Hepatocyte (in vitro differentiated cells): ENCODE results near the gene TAOK3. TPM values are rescaled to one million over a fixed set of nuclear protein-coding genes. Genes with fewer than 3 reads are reported as not detected.

Source experiments
- DNase-seq: peaks from one replicate; pipeline ENCODE4 v3.0.0-alpha.2; 2016; ENCODE audit warnings: low spot score
- H2AFZ ChIP-seq: fragments of 200-600 bp; sonication (generic); 2 replicates; pipeline ENCODE4 v1.6.0; 2016; ENCODE audit warnings: antibody characterized with exemption, mild to moderate bottlenecking
- H3K27ac ChIP-seq: fragments of 200-600 bp; sonication (generic); 2 replicates; pipeline ENCODE4 v1.5.1; 2016; ENCODE audit warnings: mild to moderate bottlenecking
- H3K27me3 ChIP-seq: fragments of 200-600 bp; sonication (generic); 2 replicates; pipeline ENCODE4 v1.6.1; 2016
- H3K36me3 ChIP-seq: fragments of 200-600 bp; sonication (generic); replicated peaks from 2 replicates; pipeline ENCODE4 v1.5.1; 2016; ENCODE audit warnings: low read depth; ENCODE audit not compliant: insufficient read depth
- H3K4me1 ChIP-seq: fragments of 200-600 bp; sonication (generic); 2 replicates; pipeline ENCODE4 v1.5.1; 2016; ENCODE audit warnings: mild to moderate bottlenecking, moderate library complexity; ENCODE audit not compliant: insufficient read depth
- H3K4me2 ChIP-seq: fragments of 200-600 bp; sonication (generic); 2 replicates; pipeline ENCODE4 v1.6.0; 2016
- H3K4me3 ChIP-seq: fragments of 200-600 bp; sonication (generic); 2 replicates; pipeline ENCODE4 v1.5.1; 2016; ENCODE audit warnings: mild to moderate bottlenecking
- H3K79me2 ChIP-seq: fragments of 200-600 bp; sonication (generic); 2 replicates; pipeline ENCODE4 v1.6.0; 2017; ENCODE audit warnings: mild to moderate bottlenecking
- H3K9me2 ChIP-seq: fragments of 200-600 bp; sonication (generic); replicated peaks from 2 replicates; pipeline ENCODE4 v1.6.0; 2017; ENCODE audit warnings: mild to moderate bottlenecking; ENCODE audit not compliant: insufficient read depth
- H3K9me3 ChIP-seq: fragments of 200-600 bp; sonication (generic); 2 replicates; pipeline ENCODE4 v1.5.1; 2016; ENCODE audit warnings: low read depth, mild to moderate bottlenecking
- H4K20me1 ChIP-seq: fragments of 200-600 bp; sonication (generic); 2 replicates; pipeline ENCODE4 v1.6.0; 2016; ENCODE audit warnings: mild to moderate bottlenecking; ENCODE audit not compliant: insufficient read depth, poor library complexity, severe bottlenecking
- CTCF ChIP-seq: fragments of 200-600 bp; sonication (generic); IDR thresholded peaks from 2 replicates; pipeline ENCODE4 v1.5.1; 2016; ENCODE audit warnings: antibody characterized with exemption, mild to moderate bottlenecking; ENCODE audit not compliant: poor library complexity
- EZH2 ChIP-seq: fragments of 200-600 bp; sonication (generic); IDR thresholded peaks from 2 replicates; pipeline ENCODE4 v1.6.1; 2016; ENCODE audit warnings: antibody characterized with exemption, mild to moderate bottlenecking, borderline replicate concordance
- EZH2phosphoT487 ChIP-seq: fragments of 200-600 bp; sonication (generic); IDR thresholded peaks from one replicate; pipeline ENCODE4 v1.6.1; 2018; ENCODE audit warnings: antibody characterized with exemption, mild to moderate bottlenecking, low read depth, moderate library complexity; ENCODE audit not compliant: unreplicated experiment, severe bottlenecking
- WGBS: methylation state at CpG from one replicate; pipeline ENCODE4 v1.1.6; 2016; ENCODE audit warnings: low lambda C conversion rate; ENCODE audit errors: missing lambda C conversion rate; 5-methylcytosine and 5-hydroxymethylcytosine counted together
- polyA plus RNA-seq: library from polyadenylated mRNA; unstranded; fragments of >200 nt; fragmentation: Nextera tagmentation; extraction: Ambion mirVana; gene quantifications from 2 replicates; pipeline ENCODE4 v1.2.1, GENCODE V29; 2016
- total RNA-seq: library from RNA; depleted of rRNA; stranded (reverse); fragments of >200 nt; gene quantifications from 2 replicates; pipeline ENCODE4 v1.2.3, GENCODE V29; 2014

TAOK3 gene
- total and polyA plus RNA-seq, 2 experiments from 2014 or later, result 19.1 to 28.7 TPM

DNA sequence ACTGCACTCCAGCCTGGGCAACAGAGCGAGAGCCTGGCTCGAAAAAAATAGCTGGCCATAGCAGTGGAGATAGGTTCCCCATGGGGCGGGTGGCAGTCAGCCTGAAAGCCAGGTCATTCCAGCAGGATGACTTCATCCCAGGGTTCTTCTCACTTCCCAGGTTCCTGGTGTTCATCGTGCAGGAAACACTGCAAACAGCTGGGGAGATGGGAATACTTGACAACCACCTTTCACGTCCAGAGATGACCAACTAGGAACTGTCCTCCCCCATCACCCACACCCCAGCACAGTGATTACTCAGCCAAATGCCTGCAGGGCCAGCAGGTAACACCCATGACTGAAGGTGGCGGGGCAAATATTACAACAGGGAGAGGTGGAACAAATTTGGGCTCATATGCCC, 270.6 kb downstream of the TAOK3 start:
- Histone ChIP-seq H3K9me3 (no peaks in the 10 kb centered on the region), H3K4me3 (no peak overlapping the region), H2AFZ (no peak overlapping the region), H3K9me2 (no peaks in the 10 kb centered on the region), H3K27me3 (no peaks in the 10 kb centered on the region), H3K27ac (no peak overlapping the region), H3K4me1 (peaks cover 6% of the 10 kb centered on the region), H3K36me3 (no peaks in the 10 kb centered on the region), H3K79me2 (peaks cover 8% of the 10 kb centered on the region), H4K20me1 (no peaks in the 10 kb centered on the region), H3K4me2 (peak overlapping the region; percentile 98)
- DNase-seq, result peak; percentile 29
- TF ChIP-seq CTCF (no peak), EZH2phosphoT487 (no peak), EZH2 (no peak)
- WGBS, result 73% methylated on average over 6 of the region's 6 CpGs

DNA sequence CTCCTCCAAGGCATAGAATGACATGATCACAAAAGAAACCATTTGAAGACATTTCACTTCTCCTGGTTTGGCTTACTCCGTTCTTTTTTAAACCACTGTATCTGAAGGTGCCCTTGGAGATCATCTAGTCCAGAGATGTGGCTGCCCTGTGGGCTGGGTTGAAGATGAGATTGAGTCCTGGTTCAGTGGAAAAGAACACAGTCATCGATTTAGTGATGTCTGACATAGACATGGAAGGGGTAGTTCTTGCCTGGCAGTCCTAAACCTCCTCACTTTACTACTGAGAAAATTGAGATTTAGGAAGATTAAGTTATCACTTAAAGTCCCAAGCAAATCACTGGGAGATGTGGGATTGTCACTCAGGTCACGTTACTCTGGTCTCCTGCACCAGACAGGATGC, 271.7 kb downstream of the TAOK3 start:
- 95% methylated on average over 3 of the region's 3 CpGs for WGBS
- peaks cover 8% of the 10 kb centered on the region for H3K79me2 ChIP-seq
- no peaks in the 10 kb centered on the region for H3K27me3 ChIP-seq
- H3K4me2 ChIP-seq, result no peak overlapping the region
- no peaks in the 10 kb centered on the region for H3K9me3 ChIP-seq
- H3K4me1 ChIP-seq, result peaks cover 6% of the 10 kb centered on the region
- no peaks in the 10 kb centered on the region for H3K9me2 ChIP-seq
- H3K4me3 ChIP-seq, result no peak overlapping the region
- TF ChIP-seq EZH2, result no peak
- TF ChIP-seq EZH2phosphoT487, result no peak
- no peak for TF ChIP-seq CTCF
- no peaks in the 10 kb centered on the region for H4K20me1 ChIP-seq
- no peaks in the 10 kb centered on the region for H3K36me3 ChIP-seq
- DNase-seq, result no peak
- H3K27ac ChIP-seq, result no peak overlapping the region
- no peak overlapping the region for H2AFZ ChIP-seq

Other genes with a start within 250 kb of the TAOK3 start
- 551 and 598 TPM in 2 replicates for gene PEBP1, start 236.8 kb downstream of the TAOK3 start, total RNA-seq
- 580 and 685 TPM in 2 replicates for gene PEBP1, start 236.8 kb downstream of the TAOK3 start, polyA plus RNA-seq
- gene SUDS3, start 3.6 kb upstream of the TAOK3 start, total RNA-seq, result 40.0 and 43.4 TPM in 2 replicates
- gene SUDS3, start 3.6 kb upstream of the TAOK3 start, polyA plus RNA-seq, result 21.1 and 24.0 TPM in 2 replicates